ENCODE data around the gene LRRC27. TPM values are rescaled to one million over a fixed set of nuclear protein-coding genes. Genes with fewer than 3 reads are reported as not detected.

Gene LRRC27
- total and polyA plus RNA-seq, 7 donors = 1.4 to 15.5 (median 6.2) TPM

DNA sequence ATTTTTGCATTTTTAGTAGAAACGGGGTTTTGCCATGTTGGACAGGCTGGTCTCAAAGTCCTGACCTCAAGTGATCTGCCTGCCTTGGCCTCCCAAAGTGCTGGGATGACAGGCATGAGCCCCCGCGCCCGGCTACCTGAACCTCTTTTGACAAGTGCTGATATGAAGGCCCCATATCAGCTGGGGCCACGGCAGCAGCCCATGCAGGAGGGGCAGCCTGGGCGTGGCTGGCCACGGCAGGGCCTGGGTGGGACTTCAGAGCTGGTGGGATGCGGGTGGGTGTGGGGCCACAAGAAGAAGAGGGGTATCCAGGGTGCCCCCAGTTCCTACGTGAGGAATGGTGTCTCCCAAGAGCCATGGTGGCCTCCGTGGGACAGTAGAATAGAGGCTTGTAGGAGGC is 6.9 kb downstream of the LRRC27 start:
- DNase-seq = peak; percentile 55
- 94 to 95% methylated on average over 10 of the region's 10 CpGs for WGBS, 2 donors

DNA sequence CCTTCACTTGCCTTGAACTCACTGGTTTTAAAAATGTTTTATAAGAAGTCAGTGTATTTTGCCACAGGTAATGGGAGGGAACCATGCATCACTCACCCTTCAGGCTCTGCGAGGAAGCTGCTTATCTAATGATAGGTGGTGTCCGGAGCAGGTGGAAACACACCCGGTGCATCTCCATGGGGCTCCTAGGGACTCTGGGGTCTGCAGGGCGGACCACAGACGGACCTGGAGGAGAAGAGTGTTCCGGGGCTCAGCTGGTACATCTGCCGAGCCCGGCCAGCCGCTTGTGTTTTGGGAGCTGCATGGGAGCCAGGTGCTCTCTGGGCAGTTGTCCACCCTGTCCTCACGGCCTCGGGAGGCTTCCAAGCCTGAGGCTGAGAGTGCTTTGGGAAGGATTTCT is 7.3 kb downstream of the LRRC27 start:
- H3K36me3 ChIP-seq = peaks cover 0 to 38% (median under 1%) of the 10 kb centered on the region in 4 donors
- peak; percentile 56 for DNase-seq

More for the DNA sequence above, 6.9 kb downstream of the LRRC27 start:
- Histone ChIP-seq H3K4me1 (peaks cover 0 to 5% (median 0%) of the 10 kb centered on the region in 4 donors), H3K9me3 (no peaks in the 10 kb centered on the region), H3K4me3 (no peak overlapping the region), H3K27ac (no peak overlapping the region), H3K36me3 (peaks cover 0 to 41% (median 0%) of the 10 kb centered on the region in 4 donors), H3K27me3 (no peaks in the 10 kb centered on the region)
- no peak for TF ChIP-seq EP300 (IDR thresholded peaks at IDR 0.05)
- TF ChIP-seq, protein P1, sequence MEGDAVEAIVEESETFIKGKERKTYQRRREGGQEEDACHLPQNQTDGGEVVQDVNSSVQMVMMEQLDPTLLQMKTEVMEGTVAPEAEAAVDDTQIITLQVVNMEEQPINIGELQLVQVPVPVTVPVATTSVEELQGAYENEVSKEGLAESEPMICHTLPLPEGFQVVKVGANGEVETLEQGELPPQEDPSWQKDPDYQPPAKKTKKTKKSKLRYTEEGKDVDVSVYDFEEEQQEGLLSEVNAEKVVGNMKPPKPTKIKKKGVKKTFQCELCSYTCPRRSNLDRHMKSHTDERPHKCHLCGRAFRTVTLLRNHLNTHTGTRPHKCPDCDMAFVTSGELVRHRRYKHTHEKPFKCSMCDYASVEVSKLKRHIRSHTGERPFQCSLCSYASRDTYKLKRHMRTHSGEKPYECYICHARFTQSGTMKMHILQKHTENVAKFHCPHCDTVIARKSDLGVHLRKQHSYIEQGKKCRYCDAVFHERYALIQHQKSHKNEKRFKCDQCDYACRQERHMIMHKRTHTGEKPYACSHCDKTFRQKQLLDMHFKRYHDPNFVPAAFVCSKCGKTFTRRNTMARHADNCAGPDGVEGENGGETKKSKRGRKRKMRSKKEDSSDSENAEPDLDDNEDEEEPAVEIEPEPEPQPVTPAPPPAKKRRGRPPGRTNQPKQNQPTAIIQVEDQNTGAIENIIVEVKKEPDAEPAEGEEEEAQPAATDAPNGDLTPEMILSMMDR (IDR thresholded peaks at IDR 0.05) = no peak
- no peak for TF ChIP-seq POLR2AphosphoS5 (IDR thresholded peaks at IDR 0.05)
- no peak for TF ChIP-seq POLR2A (IDR thresholded peaks at IDR 0.05)
- intact Hi-C loops (cut with DNase I) = loop anchor here (10.0 kb wide), 1 partner anchor 966 kb away; the partner anchor contains the start of genes TUBGCP2 and ZNF511

DNA sequence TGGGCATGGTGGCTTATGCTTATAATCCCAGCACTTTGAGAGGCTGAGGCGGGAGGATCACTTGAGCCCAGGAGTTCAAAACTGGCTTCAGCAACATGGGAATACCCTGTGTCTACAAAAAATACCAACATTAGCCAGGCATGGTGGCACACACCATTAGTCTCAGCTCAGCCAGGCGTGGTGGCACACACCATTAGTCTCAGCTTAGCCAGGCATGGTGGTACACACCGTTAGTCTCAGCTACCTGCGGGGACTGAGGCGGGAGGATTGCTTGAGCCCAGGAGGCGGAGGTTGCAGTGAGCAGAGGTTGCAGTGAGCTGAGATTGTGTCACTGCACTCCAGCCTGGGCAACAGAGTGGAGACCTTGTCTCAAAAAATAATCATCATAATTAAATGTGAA is 9.0 kb downstream of the LRRC27 start:
- no peaks in the 10 kb centered on the region for H3K9me3 ChIP-seq
- H3K4me1 ChIP-seq = peaks cover 0 to 5% (median 0%) of the 10 kb centered on the region in 4 donors
- no peaks in the 10 kb centered on the region for H3K27me3 ChIP-seq
- no peak overlapping the region for H3K4me3 ChIP-seq
- DNase-seq = no peak
- intact Hi-C loops (cut with DNase I) = no loop called here
- H3K27ac ChIP-seq = no peak overlapping the region
- peaks cover 0 to 48% (median 5%) of the 10 kb centered on the region in 4 donors for H3K36me3 ChIP-seq
- 90 to 97% methylated on average over 6 of the region's 6 CpGs for WGBS, 2 donors
- TF ChIP-seq POLR2AphosphoS5 (IDR thresholded peaks at IDR 0.05) (no peak), EP300 (IDR thresholded peaks at IDR 0.05) (no peak), POLR2A (IDR thresholded peaks at IDR 0.05) (no peak)
- TF ChIP-seq, protein P1 (IDR thresholded peaks at IDR 0.05) = no peak

More for the DNA sequence above, 7.3 kb downstream of the LRRC27 start:
- Histone ChIP-seq H3K4me3 (no peak overlapping the region), H3K9me3 (no peaks in the 10 kb centered on the region), H3K27ac (no peak overlapping the region), H3K27me3 (no peaks in the 10 kb centered on the region), H3K4me1 (peaks cover 0 to 5% (median 0%) of the 10 kb centered on the region in 4 donors)
- intact Hi-C loops (cut with DNase I) = loop anchor here (10.0 kb wide), 1 partner anchor 966 kb away; the partner anchor contains the start of genes TUBGCP2 and ZNF511
- TF ChIP-seq, protein P1 (IDR thresholded peaks at IDR 0.05) = no peak
- TF ChIP-seq EP300 (IDR thresholded peaks at IDR 0.05) (no peak), POLR2A (IDR thresholded peaks at IDR 0.05) (no peak), POLR2AphosphoS5 (IDR thresholded peaks at IDR 0.05) (no peak)
- WGBS, 2 donors = 93 to 94% methylated on average over 11 of the region's 11 CpGs

DNA sequence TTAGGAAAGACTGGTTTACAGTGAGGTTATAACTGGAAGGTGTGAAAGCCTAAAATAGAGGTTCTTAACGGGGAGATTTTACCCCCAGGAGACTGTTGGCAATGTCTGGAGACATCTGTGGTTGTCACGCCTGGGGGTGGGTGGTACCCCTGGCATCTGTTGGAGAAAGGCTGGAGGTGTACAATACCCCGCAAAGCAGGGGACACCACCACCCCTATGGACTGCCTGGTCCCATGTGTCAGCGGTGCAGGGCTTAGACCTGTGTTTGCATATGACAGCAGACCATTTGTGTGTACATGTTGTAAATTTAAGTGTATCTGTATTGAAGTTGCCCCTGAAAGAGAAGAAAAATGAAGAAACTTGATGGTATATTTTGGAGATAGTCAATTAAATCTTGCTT is 9.8 kb downstream of the LRRC27 start:
- no peak overlapping the region for H3K27ac ChIP-seq
- no peaks in the 10 kb centered on the region for H3K27me3 ChIP-seq
- peaks cover 0 to 49% (median 5%) of the 10 kb centered on the region in 4 donors for H3K36me3 ChIP-seq
- intact Hi-C loops (cut with DNase I) = no loop called here
- no peaks in the 10 kb centered on the region for H3K4me1 ChIP-seq
- 88 to 97% methylated on average over 4 of the region's 4 CpGs for WGBS, 2 donors
- DNase-seq = no peak
- no peaks in the 10 kb centered on the region for H3K9me3 ChIP-seq
- no peak for TF ChIP-seq POLR2AphosphoS5 (IDR thresholded peaks at IDR 0.05)
- no peak for TF ChIP-seq EP300 (IDR thresholded peaks at IDR 0.05)
- TF ChIP-seq POLR2A (IDR thresholded peaks at IDR 0.05) = no peak
- TF ChIP-seq, protein P1 (IDR thresholded peaks at IDR 0.05) = no peak
- H3K4me3 ChIP-seq = no peak overlapping the region

DNA sequence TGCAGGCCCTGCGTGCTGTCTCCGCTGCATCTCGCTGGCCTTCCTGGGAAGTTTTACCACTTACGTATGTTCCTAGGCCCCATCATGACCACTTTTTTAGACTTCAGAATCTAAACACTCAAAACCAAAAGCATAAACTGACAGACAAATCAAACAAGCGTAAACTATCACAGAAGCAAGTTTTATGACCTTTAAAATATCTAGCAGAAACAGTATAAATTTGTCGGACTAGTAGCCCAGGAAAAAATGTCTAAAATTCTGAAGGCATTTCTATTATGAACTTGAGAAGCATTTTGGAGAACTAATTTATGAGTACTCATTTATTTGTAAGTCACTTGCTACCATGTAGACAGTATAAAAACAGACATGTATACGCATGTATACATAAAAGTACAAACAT is 10.6 kb downstream of the LRRC27 start:
- DNase-seq = no peak
- intact Hi-C loops (cut with DNase I) = no loop called here
- Histone ChIP-seq H3K4me1 (no peaks in the 10 kb centered on the region), H3K36me3 (peaks cover 0 to 49% (median 5%) of the 10 kb centered on the region in 4 donors), H3K9me3 (no peaks in the 10 kb centered on the region), H3K27me3 (no peaks in the 10 kb centered on the region), H3K27ac (no peak overlapping the region), H3K4me3 (no peak overlapping the region)
- no peak for TF ChIP-seq POLR2AphosphoS5 (IDR thresholded peaks at IDR 0.05)
- TF ChIP-seq, protein P1 (IDR thresholded peaks at IDR 0.05) = no peak
- TF ChIP-seq POLR2A (IDR thresholded peaks at IDR 0.05) = no peak
- no peak for TF ChIP-seq EP300 (IDR thresholded peaks at IDR 0.05)
- WGBS, 2 donors = 97% methylated on average over 7 of the region's 7 CpGs
